Activated T-cell treated with anti-CD3 and anti-CD28 coated beads, Interleukin-2, amount 50 U/mL, for 1 hour (primary cell): ENCODE data around the gene PITPNM1.

ENCODE experiments used
- DNase-seq: peaks from one replicate; pipeline ENCODE4 v3.0.0-alpha.2; 2020

PITPNM1 gene

DNA sequence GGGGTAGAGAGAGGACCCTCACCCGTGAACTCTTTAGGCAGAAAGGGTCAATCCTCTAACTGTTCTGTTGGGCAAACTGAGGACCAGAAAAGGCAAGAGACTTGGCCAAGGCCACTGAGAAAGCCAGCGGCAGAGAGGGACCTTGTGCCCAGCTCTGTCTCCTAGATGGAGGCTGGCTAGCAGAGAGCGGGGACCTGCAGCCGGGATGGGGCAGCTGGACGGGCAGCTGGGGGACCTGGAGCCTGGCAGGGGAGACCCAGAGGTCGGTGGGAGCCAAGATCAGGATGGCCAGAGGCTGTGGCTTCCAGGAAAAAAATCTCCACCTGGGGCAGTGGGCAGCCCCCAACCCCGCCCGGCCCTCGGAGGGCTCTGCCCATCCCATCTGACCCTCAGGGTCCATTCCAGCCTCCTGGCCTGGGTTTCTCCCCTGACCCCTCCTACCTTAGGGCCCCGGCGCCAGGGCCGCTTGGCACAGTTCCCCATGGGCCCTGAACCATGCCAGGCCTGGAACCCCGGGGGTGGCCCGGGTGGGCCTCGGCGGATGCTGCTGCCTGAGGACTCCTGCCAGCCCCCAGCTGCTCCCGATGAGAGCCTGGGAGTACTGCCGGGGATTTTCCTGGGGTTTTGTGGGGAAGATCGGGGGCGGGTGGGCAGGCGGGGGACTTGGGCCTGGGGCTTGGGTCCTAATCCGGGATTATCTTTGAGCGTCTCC, 17.8 kb upstream of the PITPNM1 start, which contains the start of gene CABP2:
TSS of gene CABP2 (minus strand) at position 603 of the 712 bp plus-strand sequence. CDS start at position 483, 120 bp downstream.
- DNase-seq = no peak

DNA sequence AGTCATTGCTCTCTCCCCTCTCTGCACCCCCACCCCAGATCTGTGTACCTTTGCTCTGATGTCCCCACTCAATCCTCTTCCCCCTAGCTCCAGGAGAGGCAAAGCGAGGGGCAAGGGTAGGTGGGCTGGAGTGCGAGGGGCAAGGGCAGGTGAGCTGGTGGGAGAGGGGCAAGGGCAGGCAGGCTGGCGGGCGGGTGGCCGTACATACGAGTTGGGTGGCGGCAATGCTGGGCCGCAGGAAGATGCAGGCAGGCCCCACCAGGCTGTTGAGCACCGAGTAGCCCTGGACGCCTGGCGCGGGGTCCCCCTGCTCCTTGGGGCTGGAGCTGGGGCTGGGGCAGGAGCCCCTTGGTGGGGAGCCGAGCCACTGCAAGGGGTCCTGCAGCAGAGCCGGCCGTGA, 17.2 kb upstream of the PITPNM1 start:
- DNase-seq = no peak

DNA sequence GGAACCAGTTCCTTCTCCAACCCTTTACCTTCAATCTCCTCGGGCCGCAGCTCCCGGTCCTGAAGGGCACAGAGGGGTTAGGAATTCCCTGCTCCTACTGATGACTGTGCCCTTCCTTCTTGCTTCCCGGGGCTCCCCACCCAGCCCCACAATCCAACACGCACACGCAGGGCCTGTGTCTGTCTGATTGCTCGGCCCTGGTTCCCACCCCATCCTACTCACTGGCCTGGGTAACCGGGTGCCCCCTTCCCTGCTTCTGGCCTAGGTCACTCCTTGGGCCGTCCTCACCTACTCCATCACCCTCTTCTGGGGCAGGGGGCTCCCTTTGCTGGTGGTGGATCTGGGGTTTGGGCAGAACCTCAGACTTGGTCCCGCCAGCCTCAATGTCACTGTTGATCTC, 16.8 kb upstream of the PITPNM1 start:
- no peak for DNase-seq

DNA sequence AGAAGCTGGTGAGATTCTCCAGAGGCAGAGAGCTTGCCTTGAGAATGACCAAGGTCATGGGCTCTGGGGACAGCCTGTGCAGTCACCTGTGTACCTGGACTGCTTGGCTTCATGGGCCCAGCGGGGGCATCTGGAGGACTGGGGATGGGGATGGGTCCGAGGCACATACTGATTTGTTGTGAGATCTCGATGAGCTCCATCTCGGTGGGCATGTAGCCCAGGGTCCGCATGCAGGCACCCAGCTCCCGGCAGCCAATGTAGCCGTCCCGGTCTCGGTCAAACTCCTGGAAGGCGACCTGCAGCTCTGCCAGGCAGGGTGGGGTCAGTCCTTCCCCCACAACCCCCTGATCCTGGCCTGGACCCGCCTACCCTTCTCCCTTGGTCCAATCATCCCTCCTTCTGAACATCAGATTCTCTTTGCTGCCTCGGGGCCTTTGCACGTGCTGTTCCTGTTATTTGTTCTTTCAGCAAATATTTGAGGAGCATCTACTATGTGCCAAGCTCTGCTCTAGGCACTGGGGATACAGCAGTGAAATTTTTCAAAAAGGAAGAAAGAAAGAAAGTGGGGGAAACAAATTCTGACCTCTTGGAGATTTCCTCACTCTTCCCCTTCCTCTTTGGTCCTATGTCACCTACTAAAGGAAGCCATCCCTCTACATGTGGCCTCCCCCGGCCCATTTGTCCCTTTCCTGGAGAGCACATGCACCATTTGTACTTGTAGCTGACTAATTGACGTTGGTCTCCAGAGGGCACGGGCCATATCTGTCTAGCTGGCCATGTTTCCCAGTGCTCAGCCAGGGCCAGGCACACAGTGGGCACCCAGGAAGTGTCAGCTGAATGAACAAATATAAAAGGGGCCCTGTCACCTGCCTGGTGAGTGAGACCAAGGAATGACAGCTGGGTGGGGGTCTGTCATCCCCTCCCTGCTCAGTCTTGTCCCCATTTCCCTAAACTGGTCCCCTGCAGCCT, 16.0 kb upstream of the PITPNM1 start:
- no peak for DNase-seq

DNA sequence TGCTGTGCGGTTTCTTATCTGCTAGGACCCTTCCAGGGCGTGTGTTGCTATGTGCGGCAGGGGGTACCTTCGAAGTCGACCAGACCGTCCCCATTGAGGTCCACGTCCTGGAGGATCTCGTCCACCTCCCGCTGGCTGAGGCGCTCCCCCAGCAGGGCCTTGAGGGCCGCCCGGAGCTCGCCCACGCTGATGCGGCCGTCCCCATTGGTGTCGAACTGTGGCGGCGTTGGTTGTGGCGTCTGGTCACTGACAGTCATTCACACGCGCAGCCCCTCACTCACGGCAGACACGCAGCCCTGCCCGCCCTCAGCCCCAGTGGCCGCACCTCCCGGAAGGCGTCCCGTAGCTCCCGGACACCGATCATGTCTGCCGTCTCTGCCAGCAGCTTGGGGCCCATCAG, 14.6 kb upstream of the PITPNM1 start:
- no peak for DNase-seq

DNA sequence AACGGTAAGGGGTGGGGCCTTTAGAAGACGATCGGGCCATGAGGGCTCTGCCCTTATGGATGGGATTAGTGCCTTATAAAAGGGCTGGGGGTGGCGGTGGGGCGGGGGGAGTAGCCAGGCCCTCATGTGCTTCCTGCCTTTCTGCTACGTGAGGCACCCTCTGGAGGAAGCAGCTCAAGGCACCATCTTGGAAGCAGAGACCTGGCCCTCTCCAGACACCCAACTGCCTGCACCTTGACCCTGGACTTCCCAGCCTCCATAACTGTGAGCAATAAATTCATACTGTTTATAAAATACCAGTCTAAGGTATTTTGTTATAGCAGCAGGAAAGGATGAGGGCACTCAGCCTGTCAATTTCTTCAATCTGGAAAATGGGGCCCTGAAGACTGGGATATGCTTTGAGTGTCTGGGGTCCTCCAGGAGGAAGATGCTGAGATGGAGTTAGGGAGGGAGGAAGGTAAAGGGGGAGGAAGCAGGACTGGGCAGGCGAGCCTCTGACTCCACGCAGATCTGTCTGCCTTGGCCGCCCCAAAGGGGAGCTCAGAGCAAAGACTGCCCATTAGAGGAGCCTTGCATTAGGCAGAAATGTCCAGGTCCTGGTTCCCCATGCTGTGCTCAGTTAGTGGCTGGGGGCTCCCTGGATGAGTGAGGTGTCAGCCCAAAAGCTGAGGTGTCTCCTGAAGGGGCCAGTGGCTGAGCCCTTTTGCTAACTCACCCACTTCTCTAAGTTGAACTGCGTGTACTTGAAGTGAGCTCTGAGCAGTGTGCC, 12.8 kb upstream of the PITPNM1 start:
- no peak for DNase-seq

DNA sequence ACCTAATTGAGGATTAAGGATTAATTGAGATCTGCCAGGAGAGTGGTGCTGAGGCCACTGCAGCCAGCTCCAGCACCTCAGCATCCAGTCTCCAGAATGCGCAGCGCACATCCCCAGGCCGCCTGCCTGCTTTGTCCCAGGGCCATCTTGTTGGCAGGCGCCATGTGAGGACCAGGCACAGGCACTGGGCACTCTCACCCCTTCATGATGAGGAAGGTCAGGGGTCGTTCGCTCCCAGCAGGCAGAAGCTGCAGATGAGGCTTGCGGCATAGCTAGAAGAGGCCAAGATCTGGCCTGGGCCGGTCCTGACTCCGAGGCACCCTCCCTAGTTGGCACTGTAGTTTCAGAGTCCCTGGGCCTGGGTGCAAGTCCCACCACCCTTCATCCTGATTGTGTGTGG, 11.6 kb upstream of the PITPNM1 start:
- DNase-seq = no peak

DNA sequence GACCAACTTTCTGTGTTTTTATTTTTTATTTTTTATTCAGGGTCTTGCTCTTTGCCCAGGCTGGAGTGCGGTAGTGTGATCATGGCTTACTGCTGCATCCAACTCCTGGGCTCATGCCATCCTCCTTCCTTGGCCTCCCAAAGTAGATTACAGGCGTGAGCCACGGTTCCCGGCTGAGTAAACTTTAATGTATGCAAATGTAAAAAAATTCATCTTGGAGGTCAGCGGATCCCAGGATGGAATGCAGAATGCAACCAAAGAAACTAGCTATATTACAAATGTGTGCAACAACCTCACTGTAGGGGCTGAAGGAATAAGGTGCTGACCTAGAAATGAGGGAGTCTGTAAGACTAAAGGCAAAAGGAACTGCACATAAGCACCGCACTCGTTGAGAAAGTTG, 9.0 kb upstream of the PITPNM1 start:
- DNase-seq = no peak

DNA sequence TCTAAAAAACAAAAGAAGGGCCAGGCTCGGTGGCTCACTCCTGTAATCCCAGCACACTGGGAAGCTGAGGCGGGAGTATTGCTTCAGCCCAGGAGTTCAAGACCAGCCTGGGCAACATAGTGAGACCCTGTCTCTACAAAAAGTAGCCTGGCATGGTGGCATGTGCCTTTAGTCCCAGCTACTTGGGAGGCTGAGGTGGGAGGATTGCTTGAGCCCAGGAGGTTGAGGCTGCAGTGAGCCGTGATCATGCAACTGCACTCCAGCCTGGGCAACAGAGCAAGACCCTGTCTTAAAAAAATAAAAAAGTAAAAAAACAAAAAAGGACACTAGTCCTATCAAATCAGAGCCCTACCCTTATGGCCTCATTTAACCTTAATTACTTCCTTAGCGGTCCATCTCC, 6.4 kb upstream of the PITPNM1 start:
- DNase-seq = peak; percentile 8

DNA sequence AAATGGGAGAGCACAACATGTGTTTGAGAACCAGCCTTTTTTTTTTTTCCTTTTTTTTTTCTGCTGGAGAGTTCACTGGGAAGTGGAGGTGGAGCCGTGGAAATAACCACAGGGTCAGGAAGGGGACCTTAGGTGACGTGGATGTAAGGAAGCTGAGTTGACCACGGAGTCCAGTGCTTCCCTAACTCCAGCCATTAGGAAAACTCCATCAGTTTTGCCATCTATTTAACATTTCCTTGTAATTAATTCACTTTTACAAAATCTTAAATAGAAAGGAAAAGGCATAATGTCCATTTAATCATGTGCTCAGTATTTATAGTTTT, 4.8 kb upstream of the PITPNM1 start:
- no peak for DNase-seq

DNA sequence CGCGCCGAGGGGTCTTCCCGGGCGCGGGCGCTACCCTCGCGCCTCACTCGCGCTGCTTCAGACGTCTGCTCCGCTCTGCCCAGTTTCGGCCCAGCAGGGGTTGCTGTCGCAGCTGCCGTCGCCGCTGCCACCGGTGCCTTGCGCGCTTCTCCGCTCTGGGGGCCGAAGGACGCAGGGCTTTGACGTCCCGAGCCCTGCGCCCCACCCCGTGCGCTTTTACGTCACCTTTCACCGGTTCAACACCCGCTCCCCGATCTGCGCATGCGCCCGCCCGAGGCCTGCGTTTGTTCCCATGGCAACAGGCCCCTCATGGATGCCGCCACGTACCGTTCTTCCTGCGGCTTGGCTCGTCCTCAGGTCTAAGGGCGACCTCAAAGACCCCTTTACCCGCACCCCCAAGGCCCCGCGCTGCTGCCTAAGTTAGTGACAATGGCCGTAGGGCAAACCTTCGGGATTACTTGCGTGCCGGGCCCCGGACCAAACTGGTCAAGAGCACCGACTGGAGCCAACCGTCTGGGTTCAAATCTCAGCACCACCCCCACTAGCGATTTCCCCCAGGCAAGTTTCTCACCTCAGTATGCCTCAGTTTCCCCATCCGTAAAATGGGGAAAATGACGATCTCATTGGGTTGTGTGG, 3.4 kb upstream of the PITPNM1 start:
- peak; percentile 98 for DNase-seq

DNA sequence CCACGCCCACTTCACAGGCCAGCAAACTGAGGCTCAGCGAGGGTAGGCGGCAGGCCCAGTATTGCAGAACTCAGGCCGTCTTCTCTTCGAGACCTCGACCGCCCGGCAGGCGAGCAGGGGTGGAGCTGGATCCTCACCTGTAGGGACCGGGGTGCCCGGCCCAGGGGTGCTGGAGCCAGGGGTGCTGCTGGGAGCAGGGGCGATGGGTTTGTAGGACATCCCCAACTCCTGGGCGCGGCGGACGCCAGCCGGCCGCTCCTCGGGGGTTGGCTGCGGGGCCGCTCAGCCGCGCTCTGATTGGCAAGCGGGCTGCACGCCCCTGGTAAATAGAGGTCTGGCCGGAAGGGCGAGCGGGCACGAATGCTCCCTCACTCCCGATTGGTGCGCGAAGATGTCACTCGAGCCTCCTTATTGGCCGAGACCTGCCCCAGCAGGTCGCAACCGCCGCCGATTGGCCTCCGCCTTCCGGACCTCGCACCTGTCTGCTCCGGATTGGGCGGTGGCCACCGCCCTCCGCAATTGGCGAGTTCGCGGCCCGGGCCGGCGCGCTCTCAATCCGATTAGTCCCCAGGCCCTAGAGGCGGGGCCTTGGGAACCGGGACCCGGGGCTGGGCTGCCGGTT, 2.8 kb upstream of the PITPNM1 start, which contains the start of gene CDK2AP2:
TSS of gene CDK2AP2 (minus strand) at position 299 of the 622 bp plus-strand sequence. CDS start at position 219, 80 bp downstream.
- peak; percentile 94 for DNase-seq

DNA sequence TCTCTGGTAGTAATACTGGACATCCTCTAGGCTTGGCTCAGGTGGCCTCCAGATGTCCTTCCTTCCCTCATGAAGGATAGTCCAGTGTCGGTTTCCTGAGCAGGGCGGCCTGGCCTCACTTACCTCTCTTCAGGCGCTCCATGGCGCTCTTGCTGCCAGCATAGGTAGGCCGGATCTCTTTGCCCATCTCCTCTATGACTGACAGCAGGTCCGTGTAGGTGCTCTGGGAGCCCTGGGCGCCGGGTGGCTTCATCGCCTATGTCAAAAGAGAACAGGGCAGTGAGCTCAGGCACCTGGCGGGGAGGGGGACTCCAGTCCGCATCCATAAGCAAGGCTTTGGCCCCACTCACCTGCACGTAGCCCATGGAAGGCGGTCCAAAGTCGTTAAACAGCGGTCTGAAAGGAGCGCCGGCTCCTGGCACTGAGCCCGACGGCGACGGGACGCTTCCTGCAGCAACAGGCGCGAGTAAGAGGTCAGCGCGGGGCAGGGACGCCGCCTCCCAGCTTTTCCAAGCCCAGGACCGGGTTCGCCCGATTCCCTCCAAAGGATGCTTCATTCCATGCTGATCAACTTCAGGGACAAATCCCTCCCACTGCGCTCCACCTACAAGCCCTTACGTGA, 2.2 kb upstream of the PITPNM1 start:
- DNase-seq = no peak

DNA sequence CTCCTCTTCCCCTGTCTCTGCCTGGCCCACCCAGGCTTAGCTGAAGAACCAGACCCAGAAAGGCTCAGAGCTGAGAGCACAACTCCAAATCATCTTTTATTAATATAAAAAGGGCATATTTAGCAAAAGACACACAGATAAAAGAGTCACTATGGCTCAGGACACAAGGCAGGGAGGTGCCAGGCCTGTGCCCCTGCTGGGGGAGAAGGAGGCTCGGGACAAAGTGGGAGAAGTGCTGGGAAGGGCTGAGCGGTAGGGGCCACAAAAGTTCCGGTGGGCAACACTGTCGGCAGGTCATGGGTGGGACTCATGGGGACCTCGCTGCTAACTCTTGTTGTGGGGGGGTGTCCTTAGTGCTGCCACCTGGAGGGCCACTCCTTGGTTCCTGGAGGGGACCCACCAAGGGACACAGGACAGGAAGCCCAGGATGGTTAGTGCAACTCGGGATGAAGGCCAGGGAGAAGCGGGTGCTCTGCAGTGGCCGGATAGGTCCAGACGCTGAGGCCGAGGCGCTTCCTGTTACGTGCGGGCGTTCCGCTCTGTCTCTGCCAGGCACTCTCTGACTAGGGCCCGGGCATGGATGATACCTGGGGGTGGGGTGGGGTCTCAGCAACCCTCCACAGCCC, 1.4 kb upstream of the PITPNM1 start:
- no peak for DNase-seq

DNA sequence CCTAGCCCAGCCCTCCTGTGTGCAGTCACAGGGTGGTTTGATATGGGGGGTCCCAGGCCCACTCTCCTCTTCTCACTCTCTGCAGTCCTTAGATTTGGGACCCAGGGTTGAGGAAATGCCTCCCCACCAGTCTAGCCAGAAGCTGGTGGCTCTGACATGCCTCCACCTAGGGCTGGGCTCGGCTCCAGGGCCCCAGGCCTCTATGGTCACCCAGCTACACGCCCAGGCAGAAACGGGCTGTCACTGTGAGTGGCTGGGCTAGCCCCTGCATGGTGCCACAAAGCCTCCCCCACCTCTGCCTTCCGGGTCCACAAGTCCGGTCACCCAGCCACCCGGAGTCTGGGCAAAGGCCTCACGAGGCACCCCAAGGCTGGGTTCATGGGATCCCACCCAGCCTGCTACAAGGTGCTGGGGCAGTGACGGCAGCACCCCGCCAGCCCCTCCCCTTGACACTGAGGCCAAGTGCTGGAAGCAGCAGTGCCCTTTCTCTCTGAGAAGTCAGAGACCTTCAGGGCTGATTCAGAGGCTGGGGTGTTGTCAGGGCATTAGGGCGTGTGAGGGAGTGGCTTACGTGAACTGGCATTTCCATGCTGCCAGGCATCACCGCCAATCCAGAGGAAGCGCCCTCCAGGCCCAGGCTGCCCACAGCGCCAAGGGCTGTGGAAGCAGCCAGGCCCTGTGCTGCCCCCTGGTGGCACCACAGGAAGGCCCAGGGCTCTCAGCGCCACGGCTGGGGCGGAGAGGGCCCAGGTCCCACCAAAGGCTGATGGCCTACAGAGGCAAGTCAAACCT, 638 bp upstream of the PITPNM1 start:
- peak; percentile 90 for DNase-seq

DNA sequence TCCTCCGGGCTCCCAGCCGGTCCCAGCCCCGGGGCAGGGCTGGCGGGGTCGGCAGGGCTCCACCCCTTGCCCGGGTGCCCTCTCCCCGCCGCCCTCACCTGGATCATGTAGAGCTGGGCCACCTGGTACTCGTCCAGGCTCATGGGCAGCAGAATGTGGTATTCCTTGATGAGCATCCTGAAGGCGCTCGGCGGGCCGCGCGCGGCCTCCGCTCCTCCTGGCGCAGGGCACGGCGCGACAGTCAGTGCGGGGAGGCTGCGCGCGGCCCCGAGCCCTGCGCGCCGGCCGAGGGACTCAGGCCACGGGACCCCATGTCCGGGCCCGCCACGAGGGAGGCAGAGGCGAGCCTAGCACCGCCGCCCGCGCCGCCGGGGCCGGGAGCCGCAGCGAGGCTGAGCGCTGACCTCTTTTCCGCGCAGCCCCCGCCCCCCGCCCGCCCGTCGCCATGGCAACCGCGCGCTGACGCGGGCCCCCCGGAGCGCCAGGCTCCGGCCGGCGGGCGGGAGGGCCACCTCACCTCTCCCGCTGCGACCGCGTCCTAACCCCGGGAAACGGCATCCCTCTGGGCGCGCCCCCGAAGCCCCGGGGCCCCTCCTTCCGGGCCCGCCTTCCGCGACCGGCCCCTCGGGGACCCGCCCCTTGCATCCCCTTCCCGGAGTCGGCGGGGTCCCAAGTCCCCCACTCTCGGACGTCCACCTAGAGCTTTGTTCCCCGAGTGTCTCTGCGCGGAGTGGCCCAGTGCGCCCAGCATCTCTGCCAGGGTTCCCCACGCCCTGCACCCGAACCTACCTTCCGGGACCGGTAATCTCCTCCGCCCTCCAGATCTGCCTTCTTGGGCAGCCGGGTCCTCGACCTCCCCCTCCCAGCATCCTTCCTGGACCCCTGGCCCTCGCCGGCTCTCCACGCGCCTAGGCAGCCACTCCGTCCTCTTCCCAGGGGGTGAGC, 886 bp downstream of the PITPNM1 start:
- peak; percentile 54 for DNase-seq

DNA sequence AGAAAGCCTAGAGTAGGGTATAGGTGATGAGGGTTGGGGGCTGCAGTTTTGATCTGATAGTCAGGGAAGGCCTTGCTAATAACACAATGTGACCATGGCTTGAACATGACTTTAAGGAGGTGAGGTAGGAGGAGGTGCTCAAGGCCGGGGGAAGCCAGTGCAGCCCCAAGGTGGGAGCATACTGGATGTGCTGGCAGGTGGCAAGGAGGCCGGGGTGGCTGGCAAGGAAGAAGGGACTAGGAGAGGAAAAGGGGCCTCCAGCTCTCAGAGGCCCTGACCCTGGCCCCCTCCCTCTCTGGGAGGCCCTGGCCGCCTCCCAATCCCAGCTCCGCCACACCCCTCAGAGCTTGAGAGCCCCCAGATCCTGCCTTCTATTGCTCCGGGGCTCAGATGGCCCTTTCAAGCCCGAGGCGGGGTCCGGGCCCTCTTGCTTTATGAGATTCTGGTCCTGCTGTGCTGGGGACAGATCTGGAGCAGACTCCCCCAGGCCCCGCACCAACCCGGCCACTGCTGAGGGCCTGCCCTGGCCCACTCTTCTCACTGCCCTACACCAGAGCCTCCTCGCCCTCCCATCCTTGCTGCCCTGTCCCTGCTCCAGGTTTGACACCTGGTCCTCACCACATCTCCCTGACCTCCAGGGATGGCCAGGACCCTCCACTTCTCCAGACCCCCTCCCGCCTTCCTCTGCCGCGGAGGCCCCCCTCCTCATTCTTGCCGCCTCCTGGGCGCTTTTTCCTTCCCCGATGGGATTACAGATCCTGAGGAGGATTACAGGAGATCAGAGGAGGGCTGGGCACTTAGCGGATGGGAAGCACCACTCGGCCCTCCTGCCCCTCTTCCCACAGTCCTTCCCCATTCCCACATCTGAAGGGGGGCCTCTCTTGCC, 1.8 kb downstream of the PITPNM1 start:
- no peak for DNase-seq

DNA sequence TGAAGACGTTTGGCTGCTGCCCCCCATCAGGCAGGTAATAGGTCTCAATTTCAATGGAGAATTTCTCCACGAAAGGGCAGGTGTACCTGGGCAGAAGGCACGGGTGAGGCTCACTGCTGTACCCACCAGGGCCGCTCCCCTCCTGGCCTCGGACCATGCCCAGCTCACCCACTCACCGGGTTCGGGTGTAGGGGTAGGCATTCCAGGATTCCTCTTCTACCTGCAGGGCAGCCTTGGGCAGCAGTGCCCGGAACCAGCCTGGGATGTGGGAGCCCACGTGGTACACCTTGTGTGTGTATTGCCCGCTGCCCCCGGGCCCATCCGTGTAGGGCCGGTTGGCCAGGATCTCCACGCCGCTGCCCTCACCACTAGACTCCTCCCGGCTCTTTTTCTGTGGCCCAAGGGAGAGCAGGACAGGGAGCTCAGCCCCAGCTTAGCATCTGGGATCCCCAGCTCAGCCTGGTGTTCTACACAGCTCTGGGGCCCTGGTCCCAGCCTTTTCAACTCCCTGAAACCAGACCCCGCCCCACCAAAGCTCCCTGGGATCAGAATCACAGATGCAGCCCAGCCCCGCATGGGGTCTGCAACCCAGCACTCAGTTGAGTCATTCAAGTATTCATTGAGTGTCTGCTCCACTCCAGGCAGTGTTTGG, 2.7 kb downstream of the PITPNM1 start:
- no peak for DNase-seq
